Type B pancreatic cell (in vitro differentiated cells): ENCODE results near the gene ZNF226. TPM values are rescaled to one million over a fixed set of nuclear protein-coding genes. Genes with fewer than 3 reads are reported as not detected.
"Not testable (repeated sequence)": the region's sequence is repeated elsewhere in the genome, so short reads cannot be mapped to it uniquely, and the experiment has no call there.

ENCODE experiments used
- DNase-seq: peaks from one replicate; pipeline ENCODE4 v3.0.0; 2021; ENCODE audit warnings: mixed read lengths; ENCODE audit not compliant: unreplicated experiment; ENCODE audit errors: extremely low spot score
- H3K27ac Mint-ChIP-seq: 2 replicates; pipeline ENCODE4 v1.8.0; 2021; ENCODE audit warnings: mild to moderate bottlenecking, mixed read lengths
- H3K27me3 Mint-ChIP-seq: 2 replicates; pipeline ENCODE4 v1.8.0; 2021; ENCODE audit warnings: mixed read lengths
- H3K36me3 Mint-ChIP-seq: 2 replicates; pipeline ENCODE4 v1.8.0; 2021; ENCODE audit warnings: mixed read lengths
- H3K4me1 Mint-ChIP-seq: one replicate; pipeline ENCODE4 v1.8.0; 2021; ENCODE audit warnings: mixed read lengths; ENCODE audit not compliant: unreplicated experiment
- H3K4me3 Mint-ChIP-seq: 2 replicates; pipeline ENCODE4 v1.8.0; 2021; ENCODE audit warnings: mild to moderate bottlenecking, mixed read lengths
- H3K9me3 Mint-ChIP-seq: 2 replicates; pipeline ENCODE4 v1.8.0; 2021; ENCODE audit warnings: mixed read lengths
- total RNA-seq: library from RNA; stranded (reverse); gene quantifications from 2 replicates; pipeline ENCODE4 v1.2.1, GENCODE V29; 2021; ENCODE audit warnings: low replicate concordance
- TF ChIP-seq, protein P1 (sequence below): fragments of 200-600 bp; sonication (generic); conservative IDR thresholded peaks from 2 replicates; pipeline ENCODE4 v1.5.0; 2021; ENCODE audit warnings: antibody characterized with exemption, mild to moderate bottlenecking

Gene ZNF226
- total RNA-seq, 1 donor from 2014 or later = 28.8 TPM

- Mint-ChIP-seq H3K4me3 (no peak overlapping the region), H3K4me1 (peaks cover 5% of the 10 kb centered on the region), H3K9me3 (peaks cover 5% of the 10 kb centered on the region), H3K27me3 (peaks cover 8% of the 10 kb centered on the region), H3K36me3 (peaks cover 4% of the 10 kb centered on the region), H3K27ac (no peak overlapping the region)
- TF ChIP-seq, protein P1, sequence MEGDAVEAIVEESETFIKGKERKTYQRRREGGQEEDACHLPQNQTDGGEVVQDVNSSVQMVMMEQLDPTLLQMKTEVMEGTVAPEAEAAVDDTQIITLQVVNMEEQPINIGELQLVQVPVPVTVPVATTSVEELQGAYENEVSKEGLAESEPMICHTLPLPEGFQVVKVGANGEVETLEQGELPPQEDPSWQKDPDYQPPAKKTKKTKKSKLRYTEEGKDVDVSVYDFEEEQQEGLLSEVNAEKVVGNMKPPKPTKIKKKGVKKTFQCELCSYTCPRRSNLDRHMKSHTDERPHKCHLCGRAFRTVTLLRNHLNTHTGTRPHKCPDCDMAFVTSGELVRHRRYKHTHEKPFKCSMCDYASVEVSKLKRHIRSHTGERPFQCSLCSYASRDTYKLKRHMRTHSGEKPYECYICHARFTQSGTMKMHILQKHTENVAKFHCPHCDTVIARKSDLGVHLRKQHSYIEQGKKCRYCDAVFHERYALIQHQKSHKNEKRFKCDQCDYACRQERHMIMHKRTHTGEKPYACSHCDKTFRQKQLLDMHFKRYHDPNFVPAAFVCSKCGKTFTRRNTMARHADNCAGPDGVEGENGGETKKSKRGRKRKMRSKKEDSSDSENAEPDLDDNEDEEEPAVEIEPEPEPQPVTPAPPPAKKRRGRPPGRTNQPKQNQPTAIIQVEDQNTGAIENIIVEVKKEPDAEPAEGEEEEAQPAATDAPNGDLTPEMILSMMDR = no peak
- DNase-seq = no peak
These were observed 37.6 kb downstream of the ZNF226 start for GRCh38 chr19:44202470-44202869.

DNA sequence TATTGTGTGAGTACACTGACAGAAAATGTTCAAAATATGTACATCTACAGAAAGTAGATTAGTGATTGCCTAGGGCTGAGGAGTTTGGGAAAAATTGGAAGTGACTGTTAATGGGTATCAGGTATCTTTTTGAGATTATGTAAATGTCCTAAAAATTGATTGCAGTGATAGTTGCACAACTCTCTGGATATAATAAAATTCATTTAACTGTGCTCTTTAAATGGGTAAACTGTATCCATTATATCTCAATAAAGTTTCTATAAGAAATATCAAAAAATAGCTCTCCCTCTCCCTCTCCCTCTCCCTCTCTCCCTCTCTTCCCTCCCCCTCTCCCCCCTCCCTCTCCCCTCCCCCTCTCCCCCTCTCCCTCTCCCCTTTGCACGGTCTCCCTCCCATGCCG is 38.1 kb downstream of the ZNF226 start:
- TF ChIP-seq, protein P1 = no peak
- Mint-ChIP-seq H3K4me1 (peaks cover 5% of the 10 kb centered on the region), H3K4me3 (no peak overlapping the region), H3K27me3 (peaks cover 8% of the 10 kb centered on the region), H3K36me3 (peaks cover 4% of the 10 kb centered on the region), H3K27ac (no peak overlapping the region), H3K9me3 (peaks cover 5% of the 10 kb centered on the region)
- no peak for DNase-seq

- not testable (repeated sequence) for DNase-seq, H3K4me1 Mint-ChIP-seq, H3K9me3 Mint-ChIP-seq, H3K27me3 Mint-ChIP-seq, H3K36me3 Mint-ChIP-seq, H3K27ac Mint-ChIP-seq, H3K4me3 Mint-ChIP-seq
These were observed 39.0 kb downstream of the ZNF226 start for GRCh38 chr19:44203877-44204276.

- Mint-ChIP-seq H3K27me3 (peaks cover 8% of the 10 kb centered on the region), H3K36me3 (peaks cover 4% of the 10 kb centered on the region), H3K27ac (no peak overlapping the region), H3K4me1 (peaks cover 5% of the 10 kb centered on the region), H3K4me3 (no peak overlapping the region), H3K9me3 (peaks cover 5% of the 10 kb centered on the region)
- TF ChIP-seq, protein P1 = no peak
- DNase-seq = no peak
These were observed 39.9 kb downstream of the ZNF226 start for GRCh38 chr19:44204772-44205171.

DNA sequence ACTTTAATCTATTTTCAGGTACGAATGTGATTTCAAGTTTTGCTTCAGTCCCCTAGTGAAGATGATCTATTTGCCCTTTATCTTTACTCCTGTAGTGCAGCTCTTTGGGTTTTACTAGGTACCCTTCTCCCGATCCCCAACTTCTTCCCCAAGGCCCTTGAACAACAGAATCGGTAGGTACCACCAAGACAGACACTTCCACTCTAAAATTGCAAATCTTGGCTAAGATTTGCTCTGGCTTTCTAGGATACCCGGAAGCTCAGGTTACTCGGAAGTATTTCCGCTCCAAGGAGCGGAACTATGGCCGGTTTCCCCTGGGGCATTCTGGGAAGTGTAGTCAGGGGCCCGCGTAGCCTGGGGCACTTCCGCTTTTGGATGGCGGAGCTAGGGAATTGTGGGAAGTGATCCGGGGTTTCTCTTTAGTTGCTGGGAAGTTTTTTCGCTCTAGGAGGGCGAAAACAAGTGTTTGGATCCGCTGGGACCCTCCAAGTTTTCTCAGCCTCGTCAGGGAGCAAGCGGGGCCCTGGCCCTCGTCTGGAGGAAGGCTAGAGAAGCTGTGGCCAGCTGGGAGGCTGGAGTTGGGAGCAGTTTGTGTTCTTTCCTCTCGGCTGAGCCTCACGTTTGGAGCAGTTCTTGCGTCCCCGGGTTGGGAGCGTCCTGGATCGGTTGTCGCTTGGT is 42.4 kb downstream of the ZNF226 start:
- peak; percentile 92 for DNase-seq
- H3K36me3 Mint-ChIP-seq = peaks cover 4% of the 10 kb centered on the region
- peaks cover 5% of the 10 kb centered on the region for H3K4me1 Mint-ChIP-seq
- TF ChIP-seq, protein P1 = no peak
- H3K4me3 Mint-ChIP-seq = peak overlapping the region; percentile 95
- H3K27ac Mint-ChIP-seq = peak overlapping the region; percentile 90
- H3K9me3 Mint-ChIP-seq = peaks cover 5% of the 10 kb centered on the region
- peaks cover 4% of the 10 kb centered on the region for H3K27me3 Mint-ChIP-seq

GRCh38 chr19:44212250-44212865 is 47.5 kb downstream of the ZNF226 start, which contains the start of gene ZNF227:
ZNF227 (plus strand) TSS chr19:44212532; CDS start chr19:44217793, 5,261 bp downstream.
- H3K4me3 Mint-ChIP-seq = peak within 1 kb of the TSS; percentile 95
- H3K4me1 Mint-ChIP-seq = peaks cover 7% of the 10 kb centered on the region
- peak within 1 kb of the TSS; percentile 80 for H3K27ac Mint-ChIP-seq
- H3K36me3 Mint-ChIP-seq = peaks cover 21% of the 10 kb centered on the region
- peak; percentile 83 for DNase-seq
- H3K27me3 Mint-ChIP-seq = no peaks in the 10 kb centered on the region
- TF ChIP-seq, protein P1 = no peak
- peaks cover under 1% of the 10 kb centered on the region for H3K9me3 Mint-ChIP-seq
